Kidney (tissue), 14 donors: ENCODE results near the gene RABGEF1. TPM values are rescaled to one million over a fixed set of nuclear protein-coding genes. Genes with fewer than 3 reads are reported as not detected.
"Not testable (repeated sequence)": the region's sequence is repeated elsewhere in the genome, so short reads cannot be mapped to it uniquely, and the experiment has no call there.

Experiments used
- DNase-seq, 5 donors: peaks; one replicate each; pipeline ENCODE4 v3.0.0-alpha.2; 2013 to 2020
- FAIRE-seq: peaks from 2 replicates; lab custom pipeline; 2012; peaks lifted over from hg19 to GRCh38; lab: Jason Lieb, UNC
- H3K27ac ChIP-seq, 2 donors: one replicate each; pipeline ENCODE4 v1.7.0; 2013; ENCODE audit warnings: low read depth in 2 of 2, low read length in 2 of 2, inconsistent platforms in 1 of 2
- H3K27me3 ChIP-seq: one replicate; pipeline ENCODE4 v1.7.1; 2013; ENCODE audit warnings: low read length, inconsistent platforms; ENCODE audit not compliant: control insufficient read depth, insufficient read depth
- H3K36me3 ChIP-seq, 3 donors: one replicate each; pipeline versions ENCODE4 v1.7.0 to v1.7.1; 2013; ENCODE audit warnings: low read length in 3 of 3, control low read depth in 1 of 3, inconsistent platforms in 1 of 3; ENCODE audit not compliant: insufficient read depth in 3 of 3, control insufficient read depth in 2 of 3
- H3K4me1 ChIP-seq, 3 donors: one replicate each; pipeline versions ENCODE4 v1.7.0 to v1.7.1; 2013; ENCODE audit warnings: low read length in 3 of 3, inconsistent platforms in 1 of 3, low read depth in 1 of 3; ENCODE audit not compliant: control insufficient read depth in 2 of 3, insufficient read depth in 2 of 3
- H3K4me3 ChIP-seq, 3 donors: one replicate each; pipeline versions ENCODE4 v1.7.0 to v1.8.1; 2013; ENCODE audit warnings: low read length in 3 of 3, control low read depth in 1 of 3, inconsistent platforms in 1 of 3
- H3K9ac ChIP-seq, 3 donors: one replicate each; pipeline versions ENCODE4 v1.7.0 to v1.7.1; 2013; ENCODE audit warnings: low read length in 3 of 3, control low read depth in 1 of 3, inconsistent platforms in 1 of 3
- H3K9me3 ChIP-seq, 3 donors: one replicate each; pipeline versions ENCODE4 v1.7.0 to v1.7.1; 2013; ENCODE audit warnings: low read length in 3 of 3, control low read depth in 1 of 3, inconsistent platforms in 1 of 3; ENCODE audit not compliant: control insufficient read depth in 2 of 3, insufficient read depth in 1 of 3
- CTCF ChIP-seq: IDR thresholded peaks from 3 replicates; pipeline ENCODE4 v1.5.1; 2012; ENCODE audit warnings: mild to moderate bottlenecking, moderate library complexity, borderline replicate concordance; ENCODE audit not compliant: insufficient read depth; ENCODE audit errors: extremely low read depth
- intact Hi-C: fragments of 100-400 bp; cut with DNase I; formaldehyde crosslinking; loops from one replicate; pipeline ENCODE4 v1.11.1; 2022
- polyA plus RNA-seq: library from polyadenylated mRNA; stranded (reverse); fragments of 350-450 nt; fragmentation: Illumina TruSeq; extraction: RNeasy Lipid Tissue Mini Kit (QIAGEN cat#74804); gene quantifications from one replicate; pipeline ENCODE4 v1.2.3, GENCODE V29; 2014; ENCODE audit warnings: low read depth, low replicate concordance; ENCODE audit not compliant: insufficient read depth
- total RNA-seq: library from RNA; stranded (reverse); fragmentation: NEBNext Ultra II Directional; extraction: Animal tissue kit (Norgen Biotek cat#: 25700); gene quantifications from one replicate; pipeline ENCODE4 v1.2.1, GENCODE V29; 2021
- donor health status: control.
- donor health status: control.
- donor health status: control.
- donor health status: control.
- donor health status: control.
- donor health status: DM: yes; HTN: yes; CAD: no.
- donor health status: Normal renal cell carcinoma (clear cell type).

RABGEF1 gene
- total and polyA plus RNA-seq, 2 donors from 2014 or later: 12.8 to 26.8 TPM

DNA sequence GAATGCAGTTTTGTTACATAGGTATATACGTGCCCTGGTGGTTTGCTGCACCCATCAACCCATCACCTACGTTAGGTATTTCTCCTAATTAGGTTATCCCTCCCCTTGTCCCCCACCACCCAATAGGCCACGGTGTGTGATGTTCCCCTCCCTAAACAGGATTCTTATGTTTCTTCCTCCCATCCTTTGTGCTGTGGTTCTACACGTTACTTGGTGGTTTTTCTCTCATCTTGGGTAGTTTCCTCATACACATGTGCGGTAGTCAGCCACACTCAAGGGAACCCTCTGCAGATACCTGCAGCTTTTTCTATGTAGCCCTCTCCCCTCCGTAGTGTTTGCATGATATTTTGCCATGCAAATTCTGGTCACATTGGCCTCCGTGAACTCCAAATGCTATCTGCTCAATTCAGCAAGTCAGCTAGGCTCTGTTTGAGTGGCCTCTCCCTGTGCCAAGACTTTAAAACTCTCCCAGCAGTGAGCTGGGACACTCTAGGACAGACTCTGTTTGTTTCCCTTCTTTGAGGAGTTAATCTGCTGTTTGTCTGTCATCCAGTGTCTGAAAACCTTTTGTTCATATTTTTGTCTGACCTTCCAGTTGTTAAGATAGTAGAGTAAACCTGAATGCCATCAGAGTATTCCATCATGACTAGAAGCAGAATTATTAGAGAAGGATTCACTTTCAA lies 41.0 kb downstream of the RABGEF1 start:
- peaks cover 5 to 32% (median 7%) of the 10 kb centered on the region in 3 donors for H3K36me3 ChIP-seq

GRCh38 chr7:66782875-66783274 lies 42.3 kb downstream of the RABGEF1 start:
- H3K4me3 ChIP-seq, DNase-seq, H3K27me3 ChIP-seq, FAIRE-seq, H3K27ac ChIP-seq, H3K4me1 ChIP-seq, H3K9ac ChIP-seq, H3K9me3 ChIP-seq, intact Hi-C loops: not testable (repeated sequence)
- peaks cover 8 to 32% (median 8%) of the 10 kb centered on the region in 3 donors for H3K36me3 ChIP-seq

More for the DNA sequence above, 41.0 kb downstream of the RABGEF1 start:
- H3K27me3 ChIP-seq: no peaks in the 10 kb centered on the region
- no peak for TF ChIP-seq CTCF
- H3K4me3 ChIP-seq: no peak overlapping the region
- H3K27ac ChIP-seq: no peak overlapping the region
- H3K4me1 ChIP-seq: no peaks in the 10 kb centered on the region
- no peaks in the 10 kb centered on the region for H3K9me3 ChIP-seq
- DNase-seq: no peak
- no peak overlapping the region for H3K9ac ChIP-seq
- FAIRE-seq: no peak
- intact Hi-C loops: no loop called here

- intact Hi-C loops, H3K27me3 ChIP-seq, DNase-seq, H3K27ac ChIP-seq, H3K9ac ChIP-seq, H3K9me3 ChIP-seq, H3K4me3 ChIP-seq, H3K4me1 ChIP-seq: not testable (repeated sequence)
- peaks cover 8 to 30% (median 8%) of the 10 kb centered on the region in 3 donors for H3K36me3 ChIP-seq
- peak; percentile 29 for FAIRE-seq
Observed at GRCh38 chr7:66783887-66784595, 43.5 kb downstream of the RABGEF1 start.

DNA sequence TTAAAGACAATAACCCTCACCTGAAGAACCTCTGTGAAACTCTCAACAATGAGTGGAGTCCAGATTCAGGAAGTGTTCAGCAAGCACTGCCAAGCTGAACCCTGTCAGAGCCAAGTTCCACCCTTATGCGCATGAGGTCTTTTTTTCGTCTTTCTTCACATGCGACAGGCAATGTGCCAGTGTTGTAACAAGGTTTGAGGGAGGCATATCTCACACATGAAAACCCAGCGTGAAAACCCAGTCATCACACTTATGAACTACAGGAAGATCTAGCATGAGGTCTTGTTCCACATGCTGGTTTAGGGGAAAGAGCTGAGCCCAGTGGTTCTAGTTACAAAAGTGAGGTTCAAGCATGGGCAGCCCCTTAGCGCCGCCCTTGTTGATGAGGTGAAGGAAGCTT lies 49.7 kb downstream of the RABGEF1 start:
- DNase-seq (no peak), FAIRE-seq (no peak)
- Histone ChIP-seq H3K27me3 (no peaks in the 10 kb centered on the region), H3K9ac (no peak overlapping the region), H3K27ac (peak overlapping the region in 1 of 2 donors; percentile 23), H3K9me3 (no peaks in the 10 kb centered on the region), H3K36me3 (peaks cover 8 to 28% (median 16%) of the 10 kb centered on the region in 3 donors), H3K4me1 (peaks cover 0 to 2% (median 0%) of the 10 kb centered on the region in 3 donors), H3K4me3 (no peak overlapping the region)
- TF ChIP-seq CTCF: no peak
- intact Hi-C loops: no loop called here
